Retina (tissue), 1 donor: ENCODE data around the gene FRMD3.

ENCODE experiments used
- DNase-seq: peaks from one replicate; pipeline ENCODE4 v3.0.0-alpha.2; 2016

Gene FRMD3

DNA sequence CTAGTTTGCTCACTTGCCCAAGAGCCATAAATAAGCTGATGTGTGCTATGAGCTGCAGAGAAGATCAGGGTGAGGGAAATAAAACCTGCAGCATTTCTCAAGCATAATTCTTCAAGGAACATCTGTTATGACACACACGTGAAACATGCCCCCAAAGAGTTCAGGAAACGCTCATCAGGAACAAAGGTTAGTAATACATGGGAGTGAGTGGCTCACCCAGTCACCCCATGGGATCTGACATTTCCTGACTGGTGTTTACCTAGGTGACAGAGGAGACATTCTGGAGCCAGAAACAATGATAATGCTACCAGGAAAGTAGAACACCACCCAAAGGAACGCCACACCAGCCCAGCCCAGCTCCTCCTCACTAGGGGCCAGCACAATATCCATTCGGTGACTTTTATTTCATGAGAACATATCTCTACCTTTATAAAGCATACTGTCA lies 66.0 kb downstream of the FRMD3 start:
- no peak for DNase-seq

DNA sequence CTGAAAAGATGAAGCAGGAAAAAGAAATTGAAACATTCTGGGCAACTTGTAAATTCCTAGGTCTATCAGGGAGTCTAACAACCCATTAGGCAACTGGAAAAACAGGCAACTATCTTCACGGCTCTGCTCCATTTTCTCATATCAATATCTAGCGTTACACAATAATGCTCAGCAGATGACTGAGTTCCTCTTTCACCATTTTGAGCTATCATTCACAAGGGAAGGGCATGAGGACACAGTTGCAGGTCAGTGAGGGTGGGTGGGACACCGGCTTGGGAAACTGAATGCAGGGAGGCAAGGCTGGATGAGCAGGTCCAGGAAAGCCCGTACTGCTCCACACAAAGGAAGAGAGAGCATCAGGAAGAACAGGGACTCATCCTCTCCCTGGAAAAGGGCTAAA lies 67.0 kb downstream of the FRMD3 start:
- no peak for DNase-seq

DNA sequence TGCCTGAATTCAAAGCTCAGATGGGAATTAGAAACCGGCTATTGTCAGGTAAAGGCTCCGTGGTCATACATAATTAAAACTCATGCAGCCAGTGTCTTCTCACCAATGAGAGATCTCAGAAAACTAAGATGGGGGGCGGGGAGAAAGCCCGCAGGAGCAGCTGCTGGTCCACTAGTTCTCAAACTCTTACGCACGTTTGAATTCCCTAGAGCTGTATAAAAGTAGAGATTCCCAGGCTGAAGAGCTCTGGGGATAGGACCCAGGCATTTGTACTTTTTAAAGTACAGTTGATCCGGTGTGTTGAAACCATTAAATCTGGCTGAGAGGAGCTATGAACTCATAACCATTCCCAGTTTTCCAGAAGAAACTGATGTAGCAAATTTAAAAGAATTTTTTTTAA lies 68.5 kb downstream of the FRMD3 start:
- no peak for DNase-seq

DNA sequence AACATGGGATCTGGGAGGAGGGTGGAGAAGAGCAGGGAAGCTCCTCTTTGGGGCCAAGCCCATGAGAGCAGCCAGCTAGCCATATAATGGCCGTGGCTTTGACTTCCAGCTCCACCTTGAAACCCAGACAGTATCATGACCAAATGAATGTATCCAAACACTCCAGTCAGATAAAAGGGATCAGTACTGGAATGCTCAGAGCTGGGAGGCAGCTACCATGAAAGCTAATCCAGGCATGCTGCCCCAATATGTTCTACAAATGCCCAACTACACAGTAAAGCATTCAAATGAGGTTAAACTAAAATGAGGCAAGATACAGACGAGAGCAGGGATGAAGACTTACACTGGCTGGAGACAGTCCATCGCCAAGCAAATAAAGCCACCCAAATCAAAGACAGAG lies 69.4 kb downstream of the FRMD3 start:
- DNase-seq, result no peak

DNA sequence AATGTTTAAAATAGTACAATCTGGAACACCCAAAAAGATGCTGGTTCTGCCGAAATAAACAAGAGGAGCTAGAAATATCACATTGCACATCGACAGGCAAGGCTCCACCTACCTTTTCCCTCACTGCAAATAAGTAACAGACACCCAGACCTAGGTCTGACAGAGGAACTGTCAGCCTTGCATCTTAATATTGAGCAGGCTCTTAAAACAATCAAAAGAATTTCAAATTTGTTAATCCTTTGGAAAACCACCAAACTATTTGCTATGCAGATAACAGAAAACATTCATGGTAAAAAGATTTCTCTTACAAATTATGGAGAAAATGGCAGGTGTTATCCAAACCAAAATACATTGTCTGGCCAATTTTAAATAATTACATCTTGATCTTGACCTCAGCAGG lies 71.3 kb downstream of the FRMD3 start:
- no peak for DNase-seq

DNA sequence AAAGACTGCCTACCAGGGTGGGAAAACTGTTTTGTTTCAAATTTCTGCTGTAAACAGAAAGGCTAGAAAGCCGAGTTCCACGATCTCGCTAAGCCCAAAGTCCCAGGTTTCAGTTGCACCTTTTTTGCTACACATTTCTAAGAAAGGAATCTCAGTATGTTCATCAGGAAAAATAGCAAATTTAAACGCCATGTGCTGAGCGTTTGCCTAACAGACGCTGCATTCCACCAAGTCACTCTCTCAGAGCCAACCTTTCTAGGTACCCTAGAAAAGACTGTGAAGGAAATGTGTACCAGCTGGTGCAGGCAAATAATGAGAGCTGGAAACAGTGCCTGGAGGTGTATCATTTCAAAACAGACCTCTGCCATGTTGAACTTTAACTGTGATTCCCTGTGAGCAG lies 71.8 kb downstream of the FRMD3 start:
- DNase-seq, result no peak

DNA sequence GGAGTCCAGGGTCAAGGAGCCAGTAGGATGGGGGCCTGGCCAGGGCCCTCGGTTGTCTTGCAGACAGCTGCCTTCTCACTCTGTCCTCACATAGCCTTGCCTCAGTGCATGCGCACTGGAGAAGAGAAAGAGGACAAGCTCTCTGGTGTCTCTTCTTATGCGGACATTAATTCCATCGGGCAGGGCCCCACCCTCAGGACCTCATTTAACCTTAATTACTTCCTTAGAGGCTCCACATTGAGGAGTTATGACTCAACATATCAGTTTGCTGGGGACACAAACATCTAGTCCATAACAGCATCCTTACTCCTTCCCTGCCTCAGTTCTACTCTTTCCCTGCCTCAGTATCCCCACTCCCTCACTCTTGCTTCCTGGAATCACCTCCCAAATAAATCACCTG lies 78.4 kb downstream of the FRMD3 start:
- DNase-seq, result no peak

DNA sequence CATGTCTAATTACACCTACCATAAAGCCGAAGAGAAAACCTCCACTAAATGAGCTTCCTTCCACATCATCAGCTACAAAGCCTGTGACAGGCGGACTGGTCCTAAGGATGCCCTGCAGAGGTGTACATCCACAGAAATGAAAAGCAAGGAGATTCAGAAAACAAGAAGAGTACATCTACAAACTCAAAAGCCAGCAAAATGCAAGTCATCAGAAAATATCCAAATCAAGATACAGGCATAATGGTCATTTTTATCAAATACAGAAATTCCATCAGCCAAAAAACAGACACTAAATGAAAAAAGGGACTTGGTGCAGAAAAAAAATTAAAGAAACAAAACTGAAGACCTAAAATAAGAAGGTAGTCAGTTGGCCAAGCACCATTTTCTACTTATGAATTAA lies 79.7 kb downstream of the FRMD3 start:
- no peak for DNase-seq

DNA sequence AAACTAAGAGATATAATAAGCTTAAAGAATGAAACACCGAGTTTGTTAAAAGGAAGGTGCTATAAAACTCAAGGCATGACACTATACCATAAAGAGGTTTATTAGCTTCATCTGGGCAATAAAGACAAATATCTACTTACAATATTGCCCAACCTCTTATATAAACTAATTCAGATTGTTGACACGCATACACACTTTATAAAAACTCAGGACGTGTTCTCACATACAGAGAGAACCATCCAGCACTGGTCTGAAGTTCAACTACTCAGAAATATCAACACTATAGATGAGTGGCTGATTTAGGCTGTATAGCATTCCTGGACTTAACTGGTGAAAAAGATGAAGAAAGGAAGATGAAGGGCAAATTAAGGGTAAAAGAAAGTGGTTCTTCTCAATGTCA lies 81.2 kb downstream of the FRMD3 start:
- DNase-seq, result no peak

DNA sequence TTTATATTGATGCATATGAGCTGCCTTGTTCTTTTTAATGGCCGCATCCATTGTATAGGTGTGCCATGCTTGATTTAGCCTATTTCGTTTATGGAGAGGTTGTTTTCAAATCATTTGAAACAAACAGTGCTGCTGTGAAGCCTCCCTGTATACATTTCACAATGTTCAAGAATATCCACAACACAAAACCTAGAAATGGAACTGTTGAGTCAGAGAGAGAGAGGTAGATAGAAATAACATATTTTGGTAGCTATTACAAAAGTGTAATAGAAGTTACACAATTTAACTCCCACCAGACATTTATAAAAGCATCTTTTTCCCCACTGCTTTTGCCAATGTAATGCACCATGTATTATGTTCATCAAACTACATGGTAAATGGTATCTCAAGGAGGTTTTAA lies 82.0 kb downstream of the FRMD3 start:
- DNase-seq, result no peak

DNA sequence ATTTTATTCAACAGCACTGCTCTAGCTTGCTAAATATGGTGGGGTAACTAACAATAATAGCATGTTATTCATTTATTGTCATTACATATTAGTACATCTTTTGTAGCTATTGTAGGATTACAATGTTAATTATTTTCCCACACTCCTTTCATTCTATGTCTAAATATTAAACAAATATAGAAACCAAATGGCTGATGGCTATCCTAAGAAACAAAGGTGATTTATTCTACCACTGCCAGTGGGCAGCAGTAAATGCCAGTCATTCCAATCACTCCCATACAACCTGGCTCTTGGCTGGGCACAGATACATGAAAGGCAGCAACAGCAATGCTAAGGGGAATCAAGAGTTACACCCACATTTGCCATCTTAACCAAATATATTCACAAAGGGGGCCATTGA lies 84.1 kb downstream of the FRMD3 start:
- DNase-seq, result no peak

DNA sequence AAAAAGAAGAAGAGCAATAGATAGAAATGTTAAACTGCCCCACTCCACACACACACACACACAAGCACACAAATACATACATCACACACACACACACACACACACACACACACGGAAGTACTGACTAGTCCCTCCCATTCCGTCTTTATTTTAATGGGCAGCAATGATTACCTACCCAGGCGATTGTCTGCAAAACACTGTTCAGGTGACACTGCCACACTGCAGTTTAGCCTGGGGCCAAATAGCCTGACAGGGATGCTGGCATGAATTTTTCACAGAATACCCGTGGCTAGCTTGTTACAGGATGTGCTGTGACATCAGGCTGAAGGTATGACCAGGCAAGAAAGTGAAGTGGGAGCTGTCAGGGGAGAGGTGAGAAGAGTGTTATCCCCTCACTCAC lies 86.9 kb downstream of the FRMD3 start:
- DNase-seq, result no peak

DNA sequence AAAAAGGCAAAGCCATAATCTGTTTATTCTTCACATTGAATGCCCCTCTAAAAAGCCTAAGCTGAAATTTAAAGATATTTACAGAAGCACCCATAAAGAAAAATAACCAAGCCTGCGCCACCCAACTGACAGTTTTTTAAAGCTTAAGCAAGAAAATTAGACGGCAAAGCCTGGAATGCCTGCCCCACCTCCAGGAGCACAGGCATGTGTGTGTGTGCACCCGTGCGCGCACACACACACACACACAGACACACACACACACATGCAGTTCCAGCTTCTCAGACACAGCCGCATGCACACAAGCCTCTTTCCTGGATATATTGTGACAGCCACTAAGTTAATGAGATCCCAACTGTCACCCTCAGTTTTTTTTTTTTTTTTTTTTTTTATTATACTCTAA lies 88.2 kb downstream of the FRMD3 start:
- peak; percentile 62 for DNase-seq

DNA sequence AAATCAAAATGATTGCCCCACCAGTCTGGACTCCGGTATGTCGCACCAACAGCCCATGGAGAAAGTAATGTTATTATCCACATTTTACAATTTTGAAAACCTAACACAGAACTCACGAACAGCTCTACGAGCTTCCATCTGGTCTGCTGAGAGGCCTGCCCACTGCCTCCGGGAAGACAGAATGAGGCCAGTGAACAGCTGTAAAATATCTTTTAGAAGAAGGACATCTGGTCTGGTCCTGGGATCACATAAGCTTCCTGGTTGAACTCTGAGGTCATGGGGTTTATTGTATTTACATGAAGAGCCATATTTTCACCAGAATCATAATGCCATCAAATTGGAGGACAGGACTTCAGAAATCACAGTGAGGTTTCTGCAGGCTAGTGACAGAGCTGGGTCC lies 89.0 kb downstream of the FRMD3 start:
- peak; percentile 30 for DNase-seq

DNA sequence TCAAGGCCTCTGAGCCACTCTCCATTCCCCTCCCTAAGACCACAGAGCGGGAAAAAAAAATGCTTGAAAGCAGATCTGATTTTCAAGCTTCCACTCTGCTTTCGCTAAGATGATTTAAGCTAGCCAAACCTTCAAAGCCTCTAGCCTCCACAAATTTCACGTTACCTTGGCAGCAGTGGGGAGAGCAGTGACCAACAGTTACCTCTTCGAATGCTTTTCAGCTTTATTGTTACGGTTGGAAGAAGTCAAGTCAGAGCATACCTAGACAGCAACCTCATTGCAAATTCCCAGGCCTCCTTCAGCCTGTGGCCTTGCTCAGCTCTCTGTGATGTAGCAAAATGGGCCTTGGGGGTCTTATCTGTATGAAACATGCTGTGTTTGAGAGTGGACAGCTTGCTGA lies 89.6 kb downstream of the FRMD3 start:
- DNase-seq, result no peak

DNA sequence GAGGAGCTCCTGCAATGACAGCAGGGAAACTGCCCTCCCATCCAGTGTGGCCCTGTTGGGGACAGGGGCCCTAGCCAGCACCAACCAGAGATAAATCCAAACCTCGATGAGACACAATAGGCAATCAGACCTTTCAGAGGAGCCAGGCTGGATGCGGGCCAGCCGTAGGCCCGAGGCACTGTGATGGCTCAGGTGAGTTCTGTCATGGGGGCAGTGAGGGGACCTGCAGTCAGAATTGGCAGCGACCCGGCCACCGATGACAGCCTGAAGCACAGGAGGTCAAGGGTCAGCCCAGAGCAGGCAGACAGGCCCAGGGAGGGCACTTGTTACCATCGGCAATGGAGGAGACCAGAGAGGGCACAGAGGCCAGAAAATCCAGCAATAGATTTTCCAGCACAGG lies 90.8 kb downstream of the FRMD3 start:
- DNase-seq, result no peak

DNA sequence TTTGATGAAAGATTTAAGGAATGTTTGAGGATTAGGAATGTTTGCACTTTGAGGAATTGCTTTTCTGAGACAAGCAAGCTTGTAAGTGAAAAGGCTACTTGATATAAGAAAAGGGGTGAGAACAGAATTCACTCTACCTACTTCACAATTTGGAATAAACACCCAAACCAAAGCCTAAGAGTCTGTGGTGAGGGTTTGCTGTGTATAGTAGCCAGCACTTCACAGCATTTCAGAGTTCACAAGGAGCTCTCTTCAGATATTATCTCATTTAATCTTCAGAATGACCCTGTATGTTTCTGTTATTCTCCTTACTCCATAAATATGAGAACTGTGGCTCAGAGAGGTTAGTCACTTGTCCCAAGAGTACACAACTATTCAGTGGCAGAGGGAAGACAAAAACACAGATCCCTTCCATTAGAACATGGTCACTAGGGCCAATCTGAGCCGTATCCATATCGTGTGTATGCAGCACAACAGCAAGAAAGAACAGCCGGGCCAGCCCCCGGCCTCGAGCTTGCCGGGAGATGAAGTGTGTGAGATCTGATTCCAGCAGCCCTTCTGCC lies 92.4 kb downstream of the FRMD3 start:
- DNase-seq, result no peak

DNA sequence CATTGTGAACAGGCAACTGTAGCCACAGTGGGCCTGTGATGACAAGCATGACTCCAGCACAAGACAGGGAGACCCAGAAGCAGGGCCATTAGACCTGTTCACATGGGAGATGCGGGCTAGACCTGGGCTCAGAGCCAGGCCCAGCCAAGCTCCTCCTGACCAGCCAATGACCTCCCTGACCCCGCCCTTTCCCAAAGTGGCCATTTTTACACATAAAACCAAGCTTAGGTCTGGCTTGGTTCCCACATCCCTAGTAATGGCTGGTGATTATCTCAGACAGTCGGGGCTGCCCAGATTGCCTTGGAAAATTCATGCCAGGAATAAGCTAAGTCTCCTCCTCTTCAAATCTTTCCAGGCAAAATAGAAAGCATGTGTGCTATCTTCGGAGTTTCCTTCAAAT lies 94.1 kb downstream of the FRMD3 start:
- DNase-seq, result no peak

DNA sequence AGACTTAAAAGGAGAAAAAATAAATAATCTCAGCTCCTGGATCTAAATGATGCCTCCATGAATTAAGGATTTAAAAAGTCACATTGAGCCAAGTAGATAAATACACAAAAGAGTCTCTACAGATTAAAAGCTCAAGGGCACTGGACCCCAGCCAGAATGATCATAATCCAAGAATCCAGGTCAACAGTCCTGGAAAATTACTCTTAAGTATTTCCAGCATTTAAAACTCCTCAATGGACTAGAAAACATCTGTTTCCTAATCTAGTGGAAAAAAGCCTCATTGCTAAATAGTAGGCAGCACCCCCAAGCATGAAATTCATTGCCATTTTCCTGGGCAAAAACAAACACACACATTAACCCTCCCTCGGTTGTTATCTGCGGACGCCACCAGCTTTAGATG lies 96.8 kb downstream of the FRMD3 start:
- DNase-seq, result no peak

DNA sequence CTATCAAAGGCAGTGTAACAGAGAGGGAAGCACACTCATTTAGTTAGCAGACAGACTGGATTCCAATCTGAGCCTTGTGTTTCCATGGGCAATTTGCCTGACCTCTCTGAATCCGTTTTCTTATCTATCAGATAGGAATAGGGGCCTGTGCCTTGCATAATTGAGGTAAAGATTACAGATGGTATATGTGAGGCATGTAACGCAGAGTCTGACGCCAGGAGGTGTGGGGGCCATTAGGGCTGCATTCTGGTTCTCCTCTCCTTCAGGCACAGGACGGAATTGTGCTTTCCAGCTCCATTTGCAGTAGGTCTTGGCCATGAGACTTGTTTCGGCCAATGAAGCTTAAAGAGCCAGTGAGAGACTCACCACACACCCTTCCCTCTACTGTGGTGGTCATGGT lies 97.6 kb downstream of the FRMD3 start:
- no peak for DNase-seq

DNA sequence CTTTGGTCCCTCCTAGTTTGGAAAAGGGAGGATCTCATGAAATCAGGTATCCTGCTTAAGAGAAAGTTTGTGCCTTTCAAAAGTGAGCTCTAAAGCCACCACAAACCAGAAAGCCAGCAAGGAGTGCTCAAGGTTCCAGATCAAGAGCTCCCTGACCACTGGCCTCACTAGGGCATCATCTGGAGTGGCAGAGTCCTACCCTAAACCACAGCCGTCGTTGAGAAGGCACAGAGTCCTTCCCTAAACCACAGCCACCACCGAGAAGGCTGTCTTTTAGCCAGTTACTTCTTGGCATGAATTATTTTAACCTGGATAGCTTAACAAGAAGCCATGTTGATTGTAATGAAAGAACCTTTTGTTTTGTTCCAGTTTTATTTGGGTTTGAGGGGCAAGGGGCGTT lies 102.9 kb downstream of the FRMD3 start:
- DNase-seq, result no peak

DNA sequence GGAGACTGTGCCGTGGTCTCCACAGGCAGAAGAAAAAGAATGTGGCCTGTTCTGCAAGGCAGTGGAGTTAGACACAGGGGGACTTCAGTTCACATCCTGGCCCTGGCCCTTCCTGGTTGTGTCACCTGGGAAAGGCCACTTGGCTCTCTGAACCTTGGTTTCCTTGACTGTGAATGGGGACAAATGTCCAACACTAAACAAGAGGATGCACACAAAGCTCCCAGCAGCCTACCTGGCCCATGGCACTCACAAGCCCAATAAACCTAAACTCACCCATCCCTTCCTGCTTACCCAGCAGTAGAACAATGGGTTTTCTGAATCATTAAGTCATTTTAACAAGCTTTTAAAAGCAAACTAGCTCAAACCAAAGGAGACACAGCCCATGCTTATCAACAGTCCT lies 103.9 kb downstream of the FRMD3 start:
- no peak for DNase-seq

DNA sequence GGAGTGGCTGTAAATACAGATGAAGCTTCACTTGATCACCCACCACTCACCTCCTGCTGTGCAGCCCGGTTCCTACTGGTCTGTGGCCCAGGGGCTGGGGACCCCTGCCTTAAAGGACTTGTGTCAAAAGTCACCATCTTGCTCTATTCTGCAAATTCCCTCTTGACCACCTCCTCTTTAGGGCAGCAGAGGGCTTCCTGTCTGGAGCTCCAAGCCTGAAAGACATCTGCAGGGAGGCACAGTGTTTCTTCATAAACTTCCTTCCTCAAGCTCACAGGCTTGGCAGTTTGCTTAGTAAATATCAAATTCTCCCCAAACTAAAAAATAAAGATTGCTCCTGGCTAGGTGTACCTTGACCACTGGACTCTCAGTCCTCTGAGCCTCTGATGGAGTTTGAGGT lies 104.4 kb downstream of the FRMD3 start:
- DNase-seq, result no peak

DNA sequence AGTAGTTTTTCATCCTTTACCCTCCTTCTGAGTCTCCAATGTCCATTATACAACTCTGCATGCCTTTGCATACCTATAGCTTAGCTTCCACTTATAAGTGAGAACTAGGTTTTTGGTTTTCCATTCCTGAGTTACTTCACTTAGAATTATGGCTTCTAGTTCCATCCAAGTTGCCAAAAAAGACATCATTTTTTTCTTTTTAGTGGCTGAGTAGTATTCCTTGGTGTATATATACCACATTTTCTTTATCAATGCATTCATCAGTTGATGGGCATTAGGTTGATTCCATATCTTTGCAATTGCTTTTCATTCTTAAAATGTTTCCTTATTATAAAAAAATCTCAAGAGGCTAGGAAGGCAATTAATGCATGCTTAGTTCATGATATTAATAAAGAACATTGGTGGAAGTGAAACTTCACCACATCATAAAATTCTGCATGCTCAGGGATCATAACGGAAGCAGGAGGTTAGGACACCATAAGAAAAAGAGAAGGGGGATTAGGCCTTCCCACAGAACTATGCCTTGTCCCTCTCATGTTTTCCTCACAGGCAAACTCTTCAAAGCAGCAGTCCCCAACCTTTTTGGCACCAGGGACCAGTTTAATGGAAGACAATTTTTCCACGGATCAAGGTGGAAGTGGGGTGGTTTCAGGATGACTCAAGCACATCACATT lies 105.2 kb downstream of the FRMD3 start:
- DNase-seq, result no peak

DNA sequence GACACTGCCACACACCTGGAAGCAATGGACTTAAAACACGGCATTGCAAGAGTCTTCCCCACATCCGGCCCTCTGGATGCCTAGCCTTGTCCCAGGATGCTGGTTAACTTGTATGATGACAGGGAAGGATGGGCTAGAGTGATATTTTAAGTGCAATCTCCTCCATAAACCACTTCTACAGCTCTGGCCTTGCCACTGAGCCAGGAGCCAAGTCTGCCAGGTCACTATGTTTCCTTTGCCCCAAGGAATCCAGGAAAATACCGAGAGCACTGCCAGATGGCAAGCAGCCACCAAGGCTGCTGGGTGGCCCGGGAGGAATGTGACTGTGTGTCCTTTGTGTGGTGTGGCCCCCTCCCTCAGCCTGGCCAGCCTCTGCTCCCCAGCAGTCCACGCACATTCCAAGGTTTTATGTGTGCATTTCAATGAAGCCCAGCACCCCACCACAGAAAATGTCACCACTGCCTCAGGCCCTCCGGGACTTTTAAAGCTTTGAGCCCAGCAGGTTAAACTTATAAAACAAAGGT lies 106.0 kb downstream of the FRMD3 start:
- no peak for DNase-seq
